ENCODE data around the gene SLC9A5. TPM values are rescaled to one million over a fixed set of nuclear protein-coding genes. Genes with fewer than 3 reads are reported as not detected.
A peak's percentile ranks its signal among the peaks of the same experiment; 100 is the strongest.

Gene SLC9A5
- total RNA-seq, 2 donors from 2014 or later: 0.27 to 2.6 TPM

GRCh38 chr16:67227567-67227921 lies 21.2 kb upstream of the SLC9A5 start:
- Histone ChIP-seq H3K9me3 (no peaks in the 10 kb centered on the region), H3K4me1 (replicated peaks) (no peaks in the 10 kb centered on the region), H3K27ac (peak overlapping the region; percentile 61 to 73), H3K27me3 (replicated peaks; ENCODE audit: insufficient read depth) (no peaks in the 10 kb centered on the region), H3K36me3 (peaks cover 3 to 23% of the 10 kb centered on the region in 2 donors), H3K4me3 (peak overlapping the region; percentile 82 to 91)
- TF ChIP-seq CTCF (IDR thresholded peaks at IDR 0.05): no peak
- no peak for TF ChIP-seq POLR2A (IDR thresholded peaks at IDR 0.05)
- TF ChIP-seq POLR2AphosphoS5 (IDR thresholded peaks at IDR 0.05): no peak
- no peak for DNase-seq (ENCODE audit: low spot score)
- intact Hi-C loops (cut with DNase I): no loop called here
- WGBS: 8% methylated on average over 12 of the region's 12 CpGs

GRCh38 chr16:67228034-67228785 lies 20.6 kb upstream of the SLC9A5 start:
- no peak for DNase-seq (ENCODE audit: low spot score)
- TF ChIP-seq POLR2AphosphoS5 (IDR thresholded peaks at IDR 0.05): no peak
- TF ChIP-seq POLR2A (IDR thresholded peaks at IDR 0.05): no peak
- H3K27me3 ChIP-seq (replicated peaks; ENCODE audit: insufficient read depth): no peaks in the 10 kb centered on the region
- peaks cover 3 to 23% of the 10 kb centered on the region in 2 donors for H3K36me3 ChIP-seq
- no peaks in the 10 kb centered on the region for H3K9me3 ChIP-seq
- no peak overlapping the region for H3K27ac ChIP-seq
- no peaks in the 10 kb centered on the region for H3K4me1 ChIP-seq (replicated peaks)
- 85% methylated on average over 9 of the region's 9 CpGs for WGBS
- intact Hi-C loops (cut with DNase I): no loop called here
- H3K4me3 ChIP-seq: peak overlapping the region in 1 of 2 donors; percentile 91

GRCh38 chr16:67228905-67229304 lies 19.9 kb upstream of the SLC9A5 start:
- WGBS: 92% methylated on average over 9 of the region's 9 CpGs
- intact Hi-C loops (cut with DNase I): no loop called here

GRCh38 chr16:67229906-67230808 lies 18.6 kb upstream of the SLC9A5 start:
- 88% methylated on average over 32 of the region's 32 CpGs for WGBS
- no peak overlapping the region for H3K4me3 ChIP-seq
- H3K27me3 ChIP-seq (replicated peaks; ENCODE audit: insufficient read depth): no peaks in the 10 kb centered on the region
- TF ChIP-seq POLR2AphosphoS5 (IDR thresholded peaks at IDR 0.05): no peak
- no peak for TF ChIP-seq POLR2A (IDR thresholded peaks at IDR 0.05)
- TF ChIP-seq CTCF (IDR thresholded peaks at IDR 0.05): no peak
- H3K4me1 ChIP-seq (replicated peaks): no peaks in the 10 kb centered on the region
- DNase-seq (ENCODE audit: low spot score): no peak
- no peaks in the 10 kb centered on the region for H3K9me3 ChIP-seq
- no peak overlapping the region for H3K27ac ChIP-seq
- intact Hi-C loops (cut with DNase I): no loop called here
- peaks cover 3 to 23% of the 10 kb centered on the region in 2 donors for H3K36me3 ChIP-seq

More at GRCh38 chr16:67228905-67229304, 19.9 kb upstream of the SLC9A5 start:
- no peak for DNase-seq (ENCODE audit: low spot score)
- TF ChIP-seq POLR2AphosphoS5 (IDR thresholded peaks at IDR 0.05) (no peak), CTCF (IDR thresholded peaks at IDR 0.05) (no peak), POLR2A (IDR thresholded peaks at IDR 0.05) (no peak)
- no peaks in the 10 kb centered on the region for H3K27me3 ChIP-seq (replicated peaks; ENCODE audit: insufficient read depth)
- no peak overlapping the region for H3K27ac ChIP-seq
- no peaks in the 10 kb centered on the region for H3K9me3 ChIP-seq
- H3K4me3 ChIP-seq: no peak overlapping the region
- H3K36me3 ChIP-seq: peaks cover 3 to 23% of the 10 kb centered on the region in 2 donors
- H3K4me1 ChIP-seq (replicated peaks): no peaks in the 10 kb centered on the region
